Kidney (tissue), 14 donors: ENCODE results near the gene APH1B. TPM values are rescaled to one million over a fixed set of nuclear protein-coding genes. Genes with fewer than 3 reads are reported as not detected.

Experiments used
- DNase-seq, 5 donors: peaks; one replicate each; pipeline ENCODE4 v3.0.0-alpha.2; 2013 to 2020
- FAIRE-seq: peaks from 2 replicates; lab custom pipeline; 2012; peaks lifted over from hg19 to GRCh38; lab: Jason Lieb, UNC
- H3K27ac ChIP-seq, 2 donors: one replicate each; pipeline ENCODE4 v1.7.0; 2013; ENCODE audit warnings: low read depth in 2 of 2, low read length in 2 of 2, inconsistent platforms in 1 of 2
- H3K27me3 ChIP-seq: one replicate; pipeline ENCODE4 v1.7.1; 2013; ENCODE audit warnings: low read length, inconsistent platforms; ENCODE audit not compliant: control insufficient read depth, insufficient read depth
- H3K36me3 ChIP-seq, 3 donors: one replicate each; pipeline versions ENCODE4 v1.7.0 to v1.7.1; 2013; ENCODE audit warnings: low read length in 3 of 3, control low read depth in 1 of 3, inconsistent platforms in 1 of 3; ENCODE audit not compliant: insufficient read depth in 3 of 3, control insufficient read depth in 2 of 3
- H3K4me1 ChIP-seq, 3 donors: one replicate each; pipeline versions ENCODE4 v1.7.0 to v1.7.1; 2013; ENCODE audit warnings: low read length in 3 of 3, inconsistent platforms in 1 of 3, low read depth in 1 of 3; ENCODE audit not compliant: control insufficient read depth in 2 of 3, insufficient read depth in 2 of 3
- H3K4me3 ChIP-seq, 3 donors: one replicate each; pipeline versions ENCODE4 v1.7.0 to v1.8.1; 2013; ENCODE audit warnings: low read length in 3 of 3, control low read depth in 1 of 3, inconsistent platforms in 1 of 3
- H3K9ac ChIP-seq, 3 donors: one replicate each; pipeline versions ENCODE4 v1.7.0 to v1.7.1; 2013; ENCODE audit warnings: low read length in 3 of 3, control low read depth in 1 of 3, inconsistent platforms in 1 of 3
- H3K9me3 ChIP-seq, 3 donors: one replicate each; pipeline versions ENCODE4 v1.7.0 to v1.7.1; 2013; ENCODE audit warnings: low read length in 3 of 3, control low read depth in 1 of 3, inconsistent platforms in 1 of 3; ENCODE audit not compliant: control insufficient read depth in 2 of 3, insufficient read depth in 1 of 3
- CTCF ChIP-seq: IDR thresholded peaks from 3 replicates; pipeline ENCODE4 v1.5.1; 2012; ENCODE audit warnings: mild to moderate bottlenecking, moderate library complexity, borderline replicate concordance; ENCODE audit not compliant: insufficient read depth; ENCODE audit errors: extremely low read depth
- intact Hi-C: fragments of 100-400 bp; cut with DNase I; formaldehyde crosslinking; loops from one replicate; pipeline ENCODE4 v1.11.1; 2022
- polyA plus RNA-seq: library from polyadenylated mRNA; stranded (reverse); fragments of 350-450 nt; fragmentation: Illumina TruSeq; extraction: RNeasy Lipid Tissue Mini Kit (QIAGEN cat#74804); gene quantifications from one replicate; pipeline ENCODE4 v1.2.3, GENCODE V29; 2014; ENCODE audit warnings: low read depth, low replicate concordance; ENCODE audit not compliant: insufficient read depth
- total RNA-seq: library from RNA; stranded (reverse); fragmentation: NEBNext Ultra II Directional; extraction: Animal tissue kit (Norgen Biotek cat#: 25700); gene quantifications from one replicate; pipeline ENCODE4 v1.2.1, GENCODE V29; 2021
- donor health status: control.
- donor health status: control.
- donor health status: control.
- donor health status: control.
- donor health status: control.
- donor health status: DM: yes; HTN: yes; CAD: no.
- donor health status: Normal renal cell carcinoma (clear cell type).

The APH1B gene
- total and polyA plus RNA-seq, 2 donors from 2014 or later = 12.3 to 22.4 TPM

GRCh38 chr15:63352808-63353207, 75.4 kb downstream of the APH1B start:
- no peak for FAIRE-seq

GRCh38 chr15:63353261-63353660, 75.9 kb downstream of the APH1B start:
- Histone ChIP-seq H3K27me3 (no peaks in the 10 kb centered on the region), H3K4me3 (no peak overlapping the region), H3K27ac (peak overlapping the region; percentile 51 to 73), H3K36me3 (peaks cover 0 to 11% (median 0%) of the 10 kb centered on the region in 3 donors), H3K9me3 (no peaks in the 10 kb centered on the region), H3K4me1 (peaks cover 0 to 42% (median 31%) of the 10 kb centered on the region in 3 donors), H3K9ac (peak overlapping the region in 1 of 3 donors; percentile 4)
- FAIRE-seq = no peak
- DNase-seq = no peak
- intact Hi-C loops = no loop called here
- TF ChIP-seq CTCF = no peak

More at GRCh38 chr15:63352808-63353207, 75.4 kb downstream of the APH1B start:
- H3K27ac ChIP-seq = peak overlapping the region; percentile 30 to 73
- intact Hi-C loops = no loop called here
- DNase-seq = no peak
- peak overlapping the region in 1 of 3 donors; percentile 4 for H3K9ac ChIP-seq
- H3K9me3 ChIP-seq = no peaks in the 10 kb centered on the region
- H3K4me1 ChIP-seq = peaks cover 0 to 47% (median 36%) of the 10 kb centered on the region in 3 donors
- H3K36me3 ChIP-seq = peaks cover 0 to 11% (median 0%) of the 10 kb centered on the region in 3 donors
- no peaks in the 10 kb centered on the region for H3K27me3 ChIP-seq
- no peak for TF ChIP-seq CTCF
- H3K4me3 ChIP-seq = no peak overlapping the region

GRCh38 chr15:63353887-63354286, 76.5 kb downstream of the APH1B start:
- Histone ChIP-seq H3K27ac (peak overlapping the region; percentile 60 to 73), H3K9me3 (no peaks in the 10 kb centered on the region), H3K4me3 (no peak overlapping the region), H3K36me3 (peaks cover 0 to 11% (median 0%) of the 10 kb centered on the region in 3 donors), H3K9ac (peak overlapping the region in 1 of 3 donors; percentile 23), H3K27me3 (no peaks in the 10 kb centered on the region), H3K4me1 (peaks cover 0 to 37% (median 27%) of the 10 kb centered on the region in 3 donors)
- no peak for TF ChIP-seq CTCF
- no peak for DNase-seq
- intact Hi-C loops = no loop called here
- no peak for FAIRE-seq
